ENCODE measurements around the gene TNFRSF25.

DNA sequence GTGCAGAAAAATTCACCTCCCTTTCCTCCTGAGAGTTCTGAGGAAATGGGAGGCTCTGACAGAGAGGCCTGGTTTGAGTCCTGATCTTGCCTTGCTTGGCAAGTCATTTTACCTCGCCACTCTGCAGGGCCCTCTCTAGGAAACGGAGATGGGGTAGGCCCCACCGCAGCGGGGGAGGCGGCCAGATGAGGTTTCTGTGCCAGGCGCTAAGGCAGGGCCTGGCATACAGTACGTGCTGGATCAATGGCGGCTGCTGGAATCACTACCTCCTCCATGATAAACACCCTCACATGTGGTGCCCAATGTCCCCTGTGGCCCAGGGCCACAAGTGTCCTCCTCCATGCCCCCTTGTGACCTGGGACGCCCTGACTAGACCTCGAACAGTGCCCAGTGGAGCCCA is 26.0 kb upstream of the TNFRSF25 start:
- TF ChIP-seq, protein P1, sequence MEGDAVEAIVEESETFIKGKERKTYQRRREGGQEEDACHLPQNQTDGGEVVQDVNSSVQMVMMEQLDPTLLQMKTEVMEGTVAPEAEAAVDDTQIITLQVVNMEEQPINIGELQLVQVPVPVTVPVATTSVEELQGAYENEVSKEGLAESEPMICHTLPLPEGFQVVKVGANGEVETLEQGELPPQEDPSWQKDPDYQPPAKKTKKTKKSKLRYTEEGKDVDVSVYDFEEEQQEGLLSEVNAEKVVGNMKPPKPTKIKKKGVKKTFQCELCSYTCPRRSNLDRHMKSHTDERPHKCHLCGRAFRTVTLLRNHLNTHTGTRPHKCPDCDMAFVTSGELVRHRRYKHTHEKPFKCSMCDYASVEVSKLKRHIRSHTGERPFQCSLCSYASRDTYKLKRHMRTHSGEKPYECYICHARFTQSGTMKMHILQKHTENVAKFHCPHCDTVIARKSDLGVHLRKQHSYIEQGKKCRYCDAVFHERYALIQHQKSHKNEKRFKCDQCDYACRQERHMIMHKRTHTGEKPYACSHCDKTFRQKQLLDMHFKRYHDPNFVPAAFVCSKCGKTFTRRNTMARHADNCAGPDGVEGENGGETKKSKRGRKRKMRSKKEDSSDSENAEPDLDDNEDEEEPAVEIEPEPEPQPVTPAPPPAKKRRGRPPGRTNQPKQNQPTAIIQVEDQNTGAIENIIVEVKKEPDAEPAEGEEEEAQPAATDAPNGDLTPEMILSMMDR (IDR thresholded peaks at IDR 0.05), result no peak
- no peak for TF ChIP-seq POLR2A (IDR thresholded peaks at IDR 0.05)
